GM18502 (cell line): ENCODE results near the gene PSD4.
A peak's percentile ranks its signal among the peaks of the same experiment; 100 is the strongest.

ENCODE experiments used
- ATAC-seq: cut with Tn5 transposase; IDR thresholded peaks from one replicate; pipeline ENCODE4 v1.9.1; 2021; ENCODE audit warnings: mild to moderate bottlenecking; ENCODE audit not compliant: unreplicated experiment, poor library complexity

Gene PSD4

DNA sequence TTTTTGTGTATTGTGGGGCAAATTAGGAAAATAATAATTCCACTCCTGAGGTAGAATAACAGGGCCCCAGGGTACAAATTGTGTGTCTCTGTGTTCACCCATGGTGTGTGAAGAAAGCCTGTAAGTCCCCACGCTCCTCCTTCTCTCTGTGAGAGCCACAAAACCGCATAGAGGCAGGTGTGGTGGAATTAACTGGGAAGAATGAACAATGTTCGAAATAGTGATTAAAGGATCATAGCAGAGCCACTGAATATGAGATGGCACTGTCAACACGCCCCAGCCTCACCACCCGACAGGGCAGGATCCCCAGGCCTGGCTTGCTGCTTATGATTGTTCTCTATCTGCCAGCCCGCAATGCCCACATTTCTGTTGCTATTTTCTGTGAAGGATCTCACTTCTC lies 32.3 kb upstream of the PSD4 start:
- ATAC-seq = no peak

DNA sequence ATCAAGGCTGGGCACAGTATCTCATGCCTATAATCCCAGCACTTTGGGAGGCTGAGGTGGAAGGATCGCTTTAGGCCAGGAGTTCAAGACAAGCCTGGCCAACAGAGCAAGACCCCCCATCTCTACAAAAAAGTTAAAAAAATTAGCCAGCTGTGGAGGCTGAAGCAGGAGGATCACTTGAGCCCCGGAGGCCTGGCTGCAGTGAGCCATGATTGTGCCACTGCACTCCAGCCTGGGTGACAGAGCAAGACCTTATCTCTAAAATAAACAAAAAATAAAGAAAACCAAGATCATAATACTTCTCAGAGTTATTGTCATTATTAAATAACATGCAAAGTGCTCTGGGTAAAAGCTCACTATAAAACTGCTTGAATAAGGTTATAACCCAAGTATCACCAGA lies 31.5 kb upstream of the PSD4 start:
- no peak for ATAC-seq

DNA sequence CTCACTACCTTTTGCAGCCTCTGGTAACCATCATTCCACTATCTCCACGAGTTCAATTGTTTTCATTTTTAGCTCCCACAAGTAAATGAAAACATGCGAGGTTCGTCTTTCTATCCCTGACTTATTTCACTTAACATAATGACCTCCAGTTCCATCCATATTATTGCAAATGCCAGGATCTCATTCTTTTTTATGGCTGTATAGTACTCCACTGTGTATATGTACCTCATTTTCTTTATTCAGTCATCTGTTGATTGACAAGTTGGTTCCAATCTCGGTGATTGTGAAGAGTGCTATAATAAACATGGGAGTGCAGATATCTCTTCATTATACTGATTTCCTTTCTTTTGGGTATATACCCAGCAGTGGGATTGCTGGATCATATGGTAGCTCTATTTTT lies 29.5 kb upstream of the PSD4 start:
- no peak for ATAC-seq

DNA sequence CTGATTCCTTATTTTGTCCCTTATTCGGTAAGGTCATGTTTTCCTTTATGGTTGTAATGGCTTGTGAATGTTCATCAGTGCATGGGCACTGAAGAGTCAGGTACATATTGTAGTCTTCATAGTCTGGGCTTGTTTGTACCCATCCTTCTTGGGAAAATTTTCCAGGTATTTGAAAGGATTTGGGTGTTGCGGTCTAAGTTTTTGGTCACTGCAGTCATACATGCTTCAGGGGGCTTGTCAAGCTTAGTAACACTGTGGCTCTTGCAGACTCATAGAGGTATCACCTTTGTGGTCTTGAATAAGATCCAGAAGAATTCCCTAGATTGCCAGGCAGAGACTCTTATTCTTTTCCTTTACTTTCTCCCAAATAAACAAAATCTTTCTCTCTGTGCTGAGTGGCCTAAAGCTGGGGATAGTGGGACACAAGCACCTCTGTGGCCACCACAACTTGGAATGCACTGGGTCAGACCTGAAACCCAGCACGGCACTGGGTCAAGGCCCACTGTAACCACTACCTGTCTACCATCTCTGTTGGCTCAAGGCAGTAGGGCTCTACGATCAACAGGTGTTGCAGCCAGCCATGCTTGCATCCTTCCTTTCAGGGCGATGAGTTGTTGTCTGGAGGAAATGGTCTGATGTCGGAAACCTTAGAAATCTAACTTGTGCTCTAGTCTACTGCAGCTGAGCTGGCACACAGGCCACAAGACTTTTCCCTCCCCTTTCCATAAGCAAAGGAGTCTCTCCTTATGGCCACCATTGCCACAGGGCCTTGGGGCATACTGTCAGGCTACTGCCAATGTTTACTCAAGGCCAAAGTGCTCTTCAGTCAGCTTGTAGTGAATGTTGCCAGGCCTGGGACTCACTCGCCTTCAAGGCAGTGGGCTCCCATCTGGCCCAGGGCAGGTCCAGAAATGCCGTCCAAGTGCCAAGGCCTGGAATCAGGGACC lies 24.9 kb upstream of the PSD4 start:
- no peak for ATAC-seq

DNA sequence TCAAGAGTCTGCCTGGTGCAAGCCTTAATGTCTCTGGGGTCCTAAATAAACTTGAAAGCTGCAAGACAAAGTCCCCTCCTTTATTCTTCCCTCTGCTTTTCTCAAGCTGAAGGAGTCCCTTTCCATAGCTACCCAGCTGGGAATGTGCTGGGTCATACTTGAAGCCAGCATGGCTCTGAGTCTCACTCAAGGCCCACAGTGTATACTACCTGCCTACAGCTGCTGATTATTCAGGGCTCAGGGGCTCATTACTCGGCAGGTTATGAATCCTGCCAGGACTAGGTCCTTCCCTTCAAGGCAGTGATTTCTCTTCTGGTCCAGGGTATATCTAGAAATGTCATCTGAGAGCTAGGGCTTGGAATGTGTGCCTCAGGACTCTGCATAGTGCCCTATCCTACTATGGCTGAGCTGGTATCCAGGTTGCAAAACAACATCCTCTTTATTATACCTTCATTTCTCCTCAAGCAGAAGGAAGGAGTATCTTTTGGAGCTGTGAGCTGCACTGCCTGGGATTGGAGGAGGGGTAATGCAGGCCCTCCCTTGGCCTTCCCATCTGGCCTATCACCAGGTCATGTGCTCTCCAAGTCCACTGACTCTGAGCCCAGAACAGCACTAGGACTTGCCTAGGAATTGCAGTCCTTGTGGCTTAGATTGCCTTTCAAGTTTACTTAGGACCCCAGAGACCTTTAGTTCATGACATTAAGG lies 24.1 kb upstream of the PSD4 start:
- ATAC-seq = no peak

DNA sequence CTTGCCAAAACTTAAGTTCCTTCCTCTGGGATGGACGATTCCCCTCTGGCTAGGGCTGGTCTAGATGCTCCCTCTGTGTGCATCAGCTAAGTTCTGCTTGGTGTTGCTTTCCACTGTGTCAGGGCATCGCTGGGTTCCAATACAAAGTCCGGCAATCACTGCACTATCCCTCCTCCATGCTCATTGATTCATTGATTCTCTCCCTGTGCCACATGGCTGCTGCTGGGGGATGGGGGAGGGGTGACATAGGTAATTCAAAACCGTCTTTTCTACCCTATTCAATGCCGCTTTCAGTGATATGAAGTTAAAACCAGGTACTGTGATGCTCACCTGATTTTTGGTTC lies 23.5 kb upstream of the PSD4 start:
- ATAC-seq = no peak

DNA sequence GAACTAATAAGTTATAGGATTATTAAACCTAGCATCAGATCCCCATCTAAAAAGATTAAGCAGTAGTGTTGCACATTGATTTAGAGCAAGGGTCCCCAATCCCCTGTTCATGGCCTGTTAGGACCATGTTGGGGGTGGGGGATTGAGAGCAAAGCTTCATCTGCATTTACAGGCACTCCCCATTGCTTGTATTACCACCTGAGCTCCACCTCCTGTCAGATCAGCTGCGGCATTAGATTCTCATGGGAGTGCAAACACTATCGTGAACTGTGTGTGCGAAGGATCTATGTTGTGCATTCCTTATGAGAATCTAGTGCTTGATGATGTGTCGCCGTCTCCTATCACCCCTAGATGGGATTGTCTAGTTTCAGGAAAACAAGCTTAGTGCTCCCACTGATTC lies 18.4 kb upstream of the PSD4 start:
- no peak for ATAC-seq

DNA sequence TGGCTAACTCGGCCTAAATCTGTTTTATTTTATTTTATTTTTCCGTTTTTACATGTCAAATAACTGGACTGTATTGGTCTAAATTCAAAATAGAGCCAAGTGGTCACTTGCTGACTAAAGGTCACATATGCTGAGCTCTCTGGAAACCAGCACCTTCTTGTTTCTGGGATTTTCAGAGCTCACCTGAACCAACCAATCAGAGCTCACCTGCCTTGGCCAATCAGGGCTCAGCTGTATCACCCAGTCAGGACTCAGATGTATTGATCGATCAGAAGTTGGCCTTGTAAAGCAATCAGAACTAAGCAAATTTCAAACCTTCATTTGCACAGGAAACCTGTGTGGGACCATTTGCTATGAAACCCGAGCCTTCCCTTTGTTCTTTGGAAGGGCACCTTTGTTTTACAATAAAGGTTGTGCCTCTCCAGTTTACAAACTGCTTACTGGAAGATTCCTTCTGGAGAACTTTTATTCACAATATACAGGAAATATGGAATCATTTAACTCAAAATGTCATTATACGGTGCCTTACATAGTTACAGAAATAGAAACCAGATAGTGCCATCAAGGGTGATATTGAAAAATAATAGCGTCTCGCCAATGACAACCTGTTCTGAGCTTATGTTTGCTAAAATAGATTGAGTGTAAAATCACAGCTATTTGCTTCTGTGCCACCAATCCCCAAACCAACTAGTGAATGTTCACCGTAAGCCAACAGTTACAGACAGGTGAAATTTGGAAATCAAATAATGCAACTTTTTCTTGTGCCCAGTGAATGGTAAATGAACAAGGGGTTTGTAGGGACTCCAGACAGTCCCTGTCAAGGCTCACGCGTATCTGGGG lies 17.3 kb upstream of the PSD4 start:
- ATAC-seq = no peak

DNA sequence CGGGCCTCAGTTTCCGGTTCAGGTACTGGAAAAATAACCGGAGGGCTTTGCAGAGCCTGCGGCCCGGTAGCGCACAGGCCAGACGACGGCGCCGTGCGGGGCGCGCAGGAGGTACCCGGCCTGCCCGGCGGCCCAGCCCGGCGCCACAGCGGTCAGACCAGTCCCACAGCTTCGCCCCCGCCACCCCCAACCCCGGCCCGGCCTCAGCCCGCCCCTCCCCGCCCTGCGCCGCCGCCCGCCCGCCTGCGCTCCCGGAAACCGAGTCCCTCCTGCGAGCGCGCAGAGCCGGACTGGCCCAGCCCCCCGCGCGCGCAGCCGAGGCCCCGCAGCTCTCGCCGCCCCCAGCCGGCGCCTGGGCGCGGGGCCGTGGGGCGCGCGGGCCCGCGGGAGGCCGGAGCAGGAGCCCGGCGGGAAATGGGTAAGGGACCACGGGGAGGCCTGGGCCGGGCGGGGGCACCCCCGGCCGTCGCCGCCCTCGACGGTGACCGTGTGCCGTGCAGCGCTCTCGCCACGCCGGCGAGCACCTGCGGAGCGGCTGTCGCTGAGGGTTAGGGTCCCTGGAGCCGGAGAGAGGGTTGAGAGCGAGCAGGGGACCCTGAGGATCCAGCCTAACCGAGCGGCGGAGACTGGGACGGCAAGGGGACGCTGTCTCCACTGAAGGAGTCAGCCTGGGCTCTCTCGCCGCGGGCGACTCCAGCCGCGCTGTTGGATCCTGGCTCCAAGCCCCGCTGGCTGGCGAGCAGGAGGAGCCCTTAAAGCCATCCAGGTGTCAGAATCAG lies 16.5 kb upstream of the PSD4 start:
- peak; percentile 77 for ATAC-seq

DNA sequence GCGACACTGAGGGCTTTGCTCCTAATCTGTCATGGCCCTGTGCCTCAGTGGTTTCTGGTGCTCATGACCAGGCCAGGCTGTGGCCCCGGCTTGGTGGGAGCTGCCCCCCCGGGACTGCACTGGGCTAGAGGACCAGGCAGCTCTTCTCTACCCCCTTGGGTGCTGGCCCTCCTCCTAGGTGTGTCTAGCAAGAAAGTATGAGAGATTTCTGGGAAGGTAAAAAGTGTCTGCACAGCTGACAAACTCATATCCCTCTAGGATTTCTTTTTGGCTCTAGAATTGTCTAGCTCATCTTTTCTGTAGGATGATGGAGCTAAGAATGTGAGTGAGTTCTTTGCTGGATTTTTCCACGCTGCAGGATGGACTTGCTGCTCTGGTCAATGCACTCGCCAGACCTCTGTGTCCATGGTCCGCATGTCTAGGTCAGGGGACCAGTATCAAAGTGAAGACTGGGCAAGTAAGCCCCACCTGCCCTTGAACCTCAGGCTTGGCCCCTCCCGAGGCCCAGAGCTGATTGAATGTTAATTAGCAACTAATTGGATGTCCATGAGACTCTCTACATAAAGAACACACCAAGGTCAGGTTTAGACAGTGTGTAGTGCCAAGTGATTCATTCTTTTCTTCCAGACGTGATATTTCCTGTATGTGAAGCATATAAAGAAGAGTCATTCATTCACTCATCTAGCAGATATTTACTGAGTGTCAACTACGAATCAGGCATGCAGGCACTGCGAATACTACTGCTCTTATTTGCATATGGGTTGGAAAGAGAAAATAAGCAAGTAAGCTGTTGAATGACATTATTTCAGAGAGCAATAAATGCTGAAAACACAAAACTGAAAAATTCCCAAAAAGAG lies 15.6 kb upstream of the PSD4 start:
- ATAC-seq = peak; percentile 26

DNA sequence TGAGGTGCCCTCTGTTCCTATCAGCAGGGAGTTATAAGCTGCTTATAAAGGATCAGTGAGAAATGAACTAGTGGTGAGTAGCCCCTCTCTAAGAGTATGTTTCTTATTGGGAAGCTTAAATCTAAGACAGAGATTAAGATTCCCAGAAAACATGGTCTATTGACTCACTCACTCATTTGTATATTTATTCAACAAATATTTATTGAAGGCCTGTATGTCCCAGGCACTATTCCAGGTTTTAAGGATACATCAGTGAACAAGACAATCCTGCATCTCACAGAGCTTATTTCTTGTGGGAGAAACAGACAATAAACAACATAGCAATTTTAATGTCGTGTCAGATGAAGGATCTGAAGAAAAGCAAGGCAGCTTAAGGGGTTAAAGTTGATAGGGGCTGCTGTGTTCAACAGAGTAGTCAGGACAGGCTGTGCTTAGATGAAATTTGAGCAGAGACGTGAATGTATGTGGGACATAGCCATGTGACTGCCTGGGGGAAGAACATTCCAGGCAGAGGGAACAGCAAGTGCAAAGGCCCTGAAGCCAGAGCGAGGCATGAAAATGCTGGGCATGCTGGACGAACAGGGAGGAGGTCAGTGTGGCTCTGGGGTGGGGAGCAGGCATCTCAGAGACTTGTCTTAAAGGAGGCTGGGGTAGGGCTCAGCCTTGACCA lies 14.8 kb upstream of the PSD4 start:
- ATAC-seq = no peak

DNA sequence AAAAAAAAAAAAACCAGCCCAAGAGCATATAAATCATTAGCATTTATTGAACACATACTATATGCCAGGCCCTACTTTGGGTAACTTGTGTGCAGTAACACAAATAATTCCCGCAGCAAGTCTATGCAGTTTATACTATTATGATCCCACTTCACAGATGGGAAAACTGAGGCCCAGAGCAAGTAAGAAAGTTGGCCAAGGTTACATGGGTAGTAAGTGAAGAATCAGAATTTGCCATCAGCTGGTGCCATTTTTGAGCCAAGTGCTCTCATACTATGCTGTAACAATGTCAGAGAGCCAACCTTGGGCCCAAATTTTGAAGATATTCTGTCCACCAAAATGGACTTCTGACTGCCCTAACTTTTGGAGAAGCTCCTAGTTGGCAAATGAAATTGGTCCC lies 13.5 kb upstream of the PSD4 start:
- no peak for ATAC-seq

DNA sequence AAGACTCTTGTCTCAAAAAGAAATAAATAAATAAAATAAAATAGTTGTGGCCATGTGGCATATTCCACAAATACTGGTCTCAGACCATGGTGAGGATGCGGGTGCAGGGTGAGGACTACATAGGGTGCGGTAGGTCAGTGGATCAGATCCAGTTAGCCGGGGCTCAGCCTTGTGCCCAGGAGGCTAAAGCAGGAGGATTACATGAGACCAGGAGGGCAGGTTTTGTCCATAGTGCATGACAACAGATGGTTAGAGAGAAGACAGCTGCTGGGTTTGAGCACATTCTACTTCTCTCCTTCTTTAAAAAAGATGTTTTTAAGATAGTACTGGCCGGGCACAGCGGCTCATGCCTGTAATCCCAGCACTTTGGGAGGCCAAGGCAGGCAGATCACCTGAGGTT lies 12.8 kb upstream of the PSD4 start:
- no peak for ATAC-seq

DNA sequence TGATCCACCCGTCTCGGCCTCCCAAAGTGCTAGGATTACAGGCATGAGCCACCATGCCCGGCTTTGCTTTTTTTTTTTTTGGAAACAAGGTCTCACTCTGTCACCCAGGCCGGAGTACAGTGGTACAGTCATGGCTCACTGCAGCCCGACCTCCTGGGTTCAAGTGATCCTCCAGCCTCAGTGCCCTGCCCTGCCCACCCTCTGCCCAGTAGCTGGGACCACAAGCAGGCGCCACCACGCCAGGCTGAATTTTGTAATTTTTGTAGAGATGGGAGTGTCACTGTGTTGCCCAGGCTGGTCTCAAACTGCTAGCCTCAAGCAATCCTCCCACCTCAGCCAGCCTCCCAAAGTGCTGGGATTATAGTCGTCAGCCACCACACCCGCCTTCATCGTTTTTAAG lies 11.6 kb upstream of the PSD4 start:
- ATAC-seq = no peak

DNA sequence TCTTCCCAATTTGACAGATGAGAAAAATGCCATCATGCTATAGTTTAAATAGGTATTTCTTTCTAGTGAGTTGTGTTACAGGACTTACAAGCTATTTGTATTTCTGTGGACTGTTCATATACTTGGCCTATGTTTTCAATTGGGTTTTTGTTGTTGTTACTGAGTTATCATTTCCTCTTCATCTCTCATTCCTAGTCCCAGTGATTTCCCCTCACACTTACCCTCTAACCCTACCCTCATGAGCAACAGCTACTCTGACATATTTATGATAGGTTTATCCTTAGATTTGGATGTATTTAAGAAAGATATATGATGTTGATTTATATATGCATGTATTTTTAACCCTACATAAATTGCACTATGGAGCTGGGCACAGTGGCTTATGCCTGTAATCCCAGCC lies 10.9 kb upstream of the PSD4 start:
- ATAC-seq = no peak

DNA sequence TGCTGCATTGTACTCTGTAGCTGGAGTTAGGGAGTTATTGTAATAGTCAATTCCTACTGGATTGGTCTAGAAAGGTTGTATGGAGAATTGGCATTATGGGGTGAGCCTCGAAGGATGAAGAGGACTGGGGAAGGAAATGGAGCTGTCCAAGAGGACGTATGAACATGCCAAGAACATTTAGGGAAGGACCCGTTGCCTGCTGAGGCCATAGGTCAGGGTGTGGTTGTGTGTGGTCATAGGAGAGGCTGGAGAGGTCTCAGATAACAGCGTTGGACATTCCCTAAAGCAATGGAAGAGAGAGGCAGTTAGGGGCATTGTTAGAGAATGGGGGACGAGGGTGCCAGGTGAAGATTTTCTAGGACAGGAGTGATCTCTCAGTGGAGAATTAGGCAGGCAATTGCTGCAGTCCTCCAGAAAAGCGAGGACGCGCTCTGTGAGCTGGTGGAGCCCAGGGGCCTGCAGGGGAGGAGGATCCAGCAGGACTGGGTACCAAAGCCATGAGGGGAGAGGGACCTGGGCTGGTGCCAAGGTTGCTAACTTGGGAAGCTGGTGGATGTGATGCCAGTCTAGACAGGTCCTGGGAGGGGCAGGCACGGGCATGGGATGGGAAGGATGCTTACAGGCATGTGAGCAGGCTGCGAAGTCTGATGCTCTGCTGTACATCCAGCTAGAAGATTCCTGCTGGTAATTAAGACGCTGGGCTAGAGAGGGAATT lies 9.4 kb upstream of the PSD4 start:
- ATAC-seq = no peak

DNA sequence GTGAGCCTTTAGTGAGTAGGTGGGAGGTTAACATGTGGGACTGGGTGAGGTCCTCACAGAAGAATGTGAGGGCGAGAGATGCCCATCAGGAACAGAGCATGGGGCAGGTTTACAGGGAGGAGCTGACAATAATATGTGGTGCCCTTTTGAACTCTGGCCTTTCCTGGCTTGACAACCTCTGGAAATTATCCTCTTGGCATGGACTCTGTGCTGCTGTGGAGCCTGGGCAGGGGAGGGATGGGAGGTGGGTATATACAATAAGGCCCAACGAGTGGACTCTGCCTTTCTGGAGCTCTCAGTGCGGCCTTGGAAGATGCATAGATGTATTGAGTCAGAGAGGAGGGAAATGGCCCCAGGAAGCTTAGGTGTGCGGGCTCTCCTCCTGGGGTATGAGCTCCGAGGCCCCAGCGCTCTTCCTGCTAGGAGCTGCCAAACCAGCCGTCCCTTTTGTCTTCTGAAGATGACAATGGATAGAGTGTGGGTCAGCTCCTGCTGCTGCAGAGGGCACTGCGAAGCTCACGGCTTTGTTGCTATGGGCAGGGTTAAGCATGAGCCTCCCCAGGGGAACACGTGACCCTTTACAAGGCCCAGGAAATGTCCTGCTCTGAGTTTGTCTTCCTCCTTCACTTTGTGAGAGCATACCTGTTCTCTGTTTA lies 8.7 kb upstream of the PSD4 start:
- ATAC-seq = no peak

DNA sequence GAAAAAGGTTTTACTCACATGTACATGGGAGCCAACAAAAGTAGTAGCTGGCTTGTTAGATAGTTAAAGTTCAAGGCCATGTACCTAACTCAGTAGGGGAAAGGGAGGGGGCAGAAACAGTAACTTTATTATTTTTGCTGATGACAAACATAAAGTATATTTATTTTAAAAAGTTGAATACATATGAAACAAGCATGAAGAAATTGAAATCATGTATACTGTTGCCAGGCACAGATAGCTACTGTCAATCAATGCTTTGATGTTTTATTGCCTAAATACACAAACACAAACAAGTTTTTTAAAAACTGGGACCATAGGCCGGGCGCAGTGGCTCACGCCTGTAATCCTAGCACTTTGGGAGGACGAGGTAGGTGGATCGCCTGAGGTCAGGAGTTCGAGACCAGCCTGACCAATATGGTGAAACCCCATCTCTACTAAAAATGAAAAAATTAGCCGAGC lies 7.6 kb upstream of the PSD4 start:
- no peak for ATAC-seq
